Activated effector memory CD4-positive, alpha-beta T cell treated with Interleukin-2 at 50 U/mL for 16 hours (primary cell): ENCODE measurements around the gene CFAP43.

ENCODE experiments used
- DNase-seq: peaks from one replicate; pipeline ENCODE4 v3.0.0-alpha.2; 2020

The CFAP43 gene

GRCh38 chr10:104130041-104130440 lies 102.1 kb downstream of the CFAP43 start:
- DNase-seq, result no peak

GRCh38 chr10:104128214-104128613 lies 104.0 kb downstream of the CFAP43 start:
- no peak for DNase-seq

- DNase-seq, result no peak
These were observed 104.8 kb downstream of the CFAP43 start for GRCh38 chr10:104127411-104127810.

GRCh38 chr10:104123397-104123796 lies 108.8 kb downstream of the CFAP43 start:
- no peak for DNase-seq

DNA sequence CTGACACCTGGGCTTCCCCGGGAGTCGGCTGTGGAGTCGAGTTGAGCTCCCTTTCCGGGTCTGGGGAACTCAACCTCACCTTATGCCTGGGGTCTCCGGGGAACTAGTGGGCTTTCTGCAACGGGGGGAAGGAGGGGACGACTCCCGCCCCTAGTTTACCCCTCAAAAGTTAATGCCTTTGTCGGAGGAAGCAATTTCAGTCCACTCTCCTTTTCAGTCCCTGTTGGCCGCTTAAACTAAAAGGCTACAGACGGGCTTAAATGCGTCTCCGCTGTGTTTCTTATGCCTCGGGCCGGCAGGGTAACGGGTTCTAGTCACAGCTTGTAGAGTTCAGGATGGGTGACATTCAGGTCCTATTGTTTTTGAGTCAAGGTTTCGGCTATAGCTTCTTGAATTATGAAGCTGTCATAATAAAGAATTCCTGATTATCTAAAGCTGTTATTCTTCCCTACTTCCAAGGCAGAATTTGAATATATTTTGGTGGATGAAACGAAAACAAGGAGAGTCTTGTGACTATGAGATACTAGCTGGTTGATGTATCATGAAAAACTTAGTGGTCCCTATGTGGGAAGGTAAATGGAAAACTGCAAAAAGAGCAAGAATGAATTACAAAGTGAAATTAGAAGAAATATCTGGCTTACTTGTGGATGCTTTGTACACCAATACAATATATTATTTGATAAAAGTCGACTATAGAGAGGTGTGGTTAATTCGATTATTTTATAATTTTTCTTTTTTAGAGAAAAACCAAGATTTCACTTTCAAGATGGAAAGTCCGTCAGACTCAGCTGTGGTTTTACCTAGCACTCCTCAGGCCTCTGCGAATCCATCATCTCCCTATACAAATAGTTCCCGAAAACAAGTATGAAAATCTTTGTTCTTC lies 109.7 kb downstream of the CFAP43 start:
- DNase-seq, result no peak

DNA sequence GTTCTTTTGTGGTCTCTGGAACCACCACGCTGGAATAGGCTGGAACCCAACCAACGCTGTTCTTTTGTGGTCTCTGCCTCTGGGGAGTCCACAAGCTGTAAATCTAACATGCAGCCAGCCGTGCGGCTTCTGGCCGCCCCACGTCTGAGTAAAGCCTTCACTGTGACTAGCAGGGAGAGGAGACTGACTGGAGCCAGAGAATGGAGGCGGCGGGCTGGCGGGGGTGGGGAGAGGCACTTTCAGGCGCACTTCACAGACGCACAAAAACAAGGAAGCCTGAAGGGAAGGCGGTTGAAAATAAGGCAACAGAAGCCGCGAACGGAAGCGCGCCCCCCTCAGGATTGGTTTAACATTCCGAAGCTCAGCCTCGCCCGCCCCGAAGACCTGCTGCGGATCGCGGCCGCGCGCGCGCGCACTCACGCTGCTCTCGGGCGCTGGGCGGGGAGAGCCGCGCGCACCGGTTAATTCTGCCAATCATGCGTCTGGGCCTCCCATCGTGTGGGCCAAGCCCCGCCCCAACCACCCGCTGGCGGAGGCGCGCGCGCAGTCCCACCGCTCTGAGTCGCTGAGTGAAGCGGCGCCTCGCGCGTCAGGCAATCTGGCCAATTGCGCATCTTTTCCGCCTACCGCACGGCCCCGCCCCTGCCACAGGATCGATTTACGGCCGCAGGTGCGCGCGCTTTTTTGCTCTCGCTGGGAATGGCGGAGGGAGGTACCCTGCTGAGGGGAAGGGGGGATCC lies 110.5 kb downstream of the CFAP43 start, which contains the start of gene SFR1:
SFR1 (plus strand) TSS at position 687 of the 740 bp plus-strand sequence; CDS start at position 700, 13 bp downstream.
- DNase-seq, result peak; percentile 99

GRCh38 chr10:104120903-104121484 lies 111.2 kb downstream of the CFAP43 start:
- DNase-seq, result peak; percentile 76

DNA sequence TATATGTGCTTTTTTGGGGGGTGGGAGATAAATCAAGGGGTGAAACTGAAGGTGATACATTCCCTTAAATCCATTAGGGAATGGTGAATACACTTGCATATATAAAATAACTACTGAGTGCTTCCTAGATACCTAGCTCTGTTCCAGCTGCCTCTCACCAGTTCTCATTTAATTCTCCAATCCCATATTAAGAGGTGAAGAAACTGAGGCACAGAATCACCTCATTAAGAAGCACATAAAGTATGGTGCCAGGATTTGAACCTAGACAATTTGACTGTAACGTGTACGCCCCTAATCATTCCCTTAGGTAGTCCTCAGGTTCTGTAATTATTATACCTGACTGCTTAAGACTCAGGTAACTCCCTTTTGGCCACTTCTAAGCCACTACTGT lies 111.7 kb downstream of the CFAP43 start:
- DNase-seq, result no peak

DNA sequence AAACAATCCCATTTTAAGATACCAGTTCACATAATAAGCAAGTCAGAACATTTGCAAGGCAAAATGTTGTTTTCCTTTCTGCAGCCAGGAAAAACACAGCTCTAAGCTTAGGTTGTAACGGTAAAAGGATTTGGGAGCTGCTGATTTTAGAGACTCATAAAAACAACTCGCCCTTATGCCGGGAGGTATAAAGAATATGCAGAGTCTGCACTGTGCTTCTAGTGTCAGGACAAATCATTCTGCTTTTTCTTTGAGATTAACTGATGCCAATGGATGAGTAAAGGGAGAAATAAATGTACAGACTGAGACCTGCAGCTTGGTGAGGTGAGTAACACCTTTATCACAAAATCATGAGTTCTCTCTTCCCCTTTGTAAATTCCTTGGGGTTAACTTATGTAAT lies 112.2 kb downstream of the CFAP43 start:
- DNase-seq, result no peak

DNA sequence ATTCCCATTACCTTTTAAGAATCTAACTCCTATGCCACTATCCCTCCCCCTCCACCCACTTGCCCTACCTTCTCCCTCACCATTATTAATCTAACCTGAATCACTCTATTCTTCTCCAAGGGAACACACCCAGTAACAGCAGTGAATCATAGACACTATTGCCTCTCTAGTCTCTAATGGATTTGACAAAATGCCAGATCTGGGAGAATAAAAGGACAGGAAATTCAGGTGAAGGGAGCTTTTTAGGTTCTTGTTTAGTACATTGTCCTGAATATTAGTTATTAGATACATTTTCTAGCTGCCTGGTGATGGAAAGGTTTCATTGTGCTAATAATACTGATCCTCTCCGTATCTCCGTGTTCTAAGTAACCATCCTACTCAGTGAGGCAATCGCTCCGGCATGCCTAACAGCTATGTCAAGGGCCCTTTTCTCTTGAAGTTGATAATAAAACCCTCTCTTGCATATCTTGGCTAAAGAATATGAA lies 114.3 kb downstream of the CFAP43 start:
- no peak for DNase-seq

DNA sequence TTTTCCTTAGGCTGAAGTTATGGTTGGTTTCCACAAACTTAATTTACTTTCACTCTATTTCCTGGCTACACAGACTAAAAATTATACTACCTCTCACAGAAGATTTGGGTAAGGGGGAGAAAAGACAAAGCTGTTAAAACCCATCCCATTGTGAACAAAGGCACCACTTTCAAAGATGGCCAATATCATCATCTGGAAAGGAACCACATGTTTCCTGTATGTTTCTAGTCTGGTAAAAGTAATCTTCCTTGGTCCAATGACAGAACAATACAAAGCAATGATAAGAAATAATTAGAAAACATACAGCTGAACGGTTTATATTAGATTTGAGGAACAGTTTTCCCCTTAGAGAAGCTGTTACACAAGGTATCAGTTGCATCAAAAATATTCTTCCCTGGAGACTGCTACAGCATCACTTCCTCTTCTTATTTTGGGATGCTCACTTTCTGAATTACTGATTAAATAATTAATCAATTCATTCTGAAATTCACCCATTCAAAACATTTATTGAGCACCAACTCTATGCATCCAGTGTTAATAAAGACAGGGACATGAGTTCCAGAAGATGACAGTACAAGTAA lies 118.7 kb downstream of the CFAP43 start:
- no peak for DNase-seq

GRCh38 chr10:104109908-104110662 lies 122.1 kb downstream of the CFAP43 start:
- no peak for DNase-seq

DNA sequence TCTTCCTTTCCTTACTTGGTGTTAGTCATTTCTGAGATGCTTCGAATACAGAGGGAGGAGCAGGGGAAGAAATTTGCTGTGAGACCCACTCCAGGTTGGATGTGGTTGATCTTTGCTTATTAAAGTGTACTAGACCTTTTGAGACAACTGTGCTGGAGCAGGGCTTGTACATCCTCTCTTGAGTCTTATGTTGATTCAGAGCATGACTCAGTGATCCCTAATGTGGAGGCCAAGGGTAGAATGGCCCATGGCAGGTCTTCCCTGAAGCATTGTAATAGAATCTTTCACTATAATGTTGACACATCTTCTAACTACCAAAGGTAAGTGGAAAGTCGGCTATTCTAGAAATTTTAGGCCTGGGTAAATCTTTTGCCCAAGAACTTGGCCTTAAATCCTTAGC lies 127.2 kb downstream of the CFAP43 start:
- DNase-seq, result no peak

DNA sequence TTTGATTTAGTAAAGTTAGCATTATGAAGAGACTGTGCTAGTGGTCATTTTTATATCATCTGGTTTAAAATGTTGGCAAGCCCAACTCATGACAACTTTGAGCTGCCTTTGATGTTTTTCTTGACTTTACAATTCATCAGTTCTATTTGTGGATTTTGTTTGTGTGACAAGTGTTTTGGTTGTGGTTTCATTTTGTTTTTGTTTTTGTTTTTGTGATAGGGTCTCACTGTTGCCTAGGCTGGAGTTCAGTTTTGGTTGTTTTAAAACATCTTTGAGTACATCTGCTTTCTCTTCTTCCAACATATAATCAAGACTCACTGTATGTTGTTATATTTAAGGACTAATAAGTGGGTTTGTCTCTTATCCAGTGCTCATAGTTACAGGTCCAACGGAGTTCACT lies 127.7 kb downstream of the CFAP43 start:
- no peak for DNase-seq

- DNase-seq, result no peak
These were observed 128.2 kb downstream of the CFAP43 start for GRCh38 chr10:104103956-104104355.

DNA sequence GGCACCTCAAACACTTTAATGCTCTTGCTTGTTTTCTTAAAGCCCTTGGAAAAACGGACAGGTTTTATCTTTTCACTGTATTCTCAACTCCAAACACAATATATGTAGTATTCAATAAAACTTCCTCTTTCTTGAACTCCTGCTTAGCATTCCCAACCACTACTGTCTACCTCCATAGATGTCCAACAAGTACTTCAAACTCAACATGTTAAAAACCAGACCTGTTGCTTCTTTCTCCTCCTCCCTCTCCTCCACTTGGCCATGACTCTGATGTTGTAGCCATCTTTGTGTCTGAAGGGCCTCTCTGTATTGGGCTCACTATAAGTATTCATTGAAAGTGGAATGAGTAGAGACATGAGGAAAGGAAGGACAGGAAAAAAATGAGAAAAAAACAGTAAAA lies 130.3 kb downstream of the CFAP43 start:
- DNase-seq, result no peak

GRCh38 chr10:104100795-104101194 lies 131.4 kb downstream of the CFAP43 start:
- DNase-seq, result no peak

DNA sequence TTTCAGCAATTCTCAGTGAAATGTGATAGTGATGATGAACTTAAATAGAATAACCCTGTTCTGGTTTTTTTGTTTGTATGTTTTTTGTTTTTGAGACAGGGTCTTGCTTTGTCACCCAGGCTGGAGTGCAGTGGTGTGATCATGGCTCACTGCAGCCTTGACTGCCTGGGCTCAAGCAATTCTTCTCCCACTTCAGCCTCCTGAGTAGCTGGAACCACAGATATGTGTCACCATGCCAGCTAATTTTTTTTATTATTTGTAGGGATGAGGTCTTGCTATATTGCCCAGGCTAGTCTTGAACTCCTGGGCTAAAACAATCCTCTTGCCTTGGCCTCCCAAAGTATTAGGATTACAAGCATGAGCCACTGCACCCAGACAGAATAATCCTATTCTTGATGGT lies 132.2 kb downstream of the CFAP43 start:
- no peak for DNase-seq

DNA sequence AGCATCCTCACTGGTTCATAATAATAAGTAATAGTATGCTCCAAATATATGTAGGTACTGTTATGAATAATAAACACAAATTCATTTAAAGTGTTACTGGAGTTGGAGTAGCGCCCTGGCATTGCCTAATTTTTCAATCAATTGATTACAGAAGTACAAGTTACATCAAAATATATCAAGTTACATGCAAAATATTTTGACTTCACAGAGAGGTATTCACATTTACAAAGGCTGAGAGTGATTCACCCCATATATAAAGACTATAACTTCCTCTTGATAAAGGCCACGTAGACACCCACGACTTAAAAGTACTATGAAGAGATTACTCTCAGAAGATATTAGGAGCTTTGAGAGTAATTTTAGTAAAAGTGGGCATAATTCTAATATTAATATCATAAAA lies 132.9 kb downstream of the CFAP43 start:
- DNase-seq, result no peak

GRCh38 chr10:104098358-104098925 lies 133.7 kb downstream of the CFAP43 start:
- DNase-seq, result no peak

DNA sequence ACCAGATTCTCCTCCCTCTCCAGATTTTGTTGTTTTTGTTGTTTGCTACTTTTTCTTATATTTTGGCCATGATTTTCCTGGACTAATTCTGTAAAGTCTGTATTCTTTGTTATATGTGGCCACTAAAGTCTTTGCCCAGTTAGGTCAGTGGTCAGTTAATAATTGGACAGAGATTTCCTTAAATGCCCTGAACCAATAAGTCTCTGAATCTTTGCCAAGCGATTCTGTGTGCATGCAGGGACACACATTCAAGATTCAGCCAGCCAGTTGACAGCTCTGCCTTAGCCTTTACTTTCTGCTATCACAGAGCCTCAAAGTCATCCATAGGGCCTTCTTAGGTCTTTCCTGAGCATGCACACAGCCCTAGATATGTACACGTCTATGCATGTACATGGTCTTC lies 135.5 kb downstream of the CFAP43 start:
- no peak for DNase-seq

GRCh38 chr10:104092749-104093148 lies 139.4 kb downstream of the CFAP43 start:
- no peak for DNase-seq
